GM18517 (cell line): Measurements from ENCODE around the gene MIEF2.

Experiments
- ATAC-seq: cut with Tn5 transposase; IDR thresholded peaks from one replicate; pipeline ENCODE4 v1.9.1; 2021; ENCODE audit warnings: mild to moderate bottlenecking, moderate library complexity; ENCODE audit not compliant: unreplicated experiment

Gene MIEF2

GRCh38 chr17:18254888-18255649, 5.4 kb upstream of the MIEF2 start:
- no peak for ATAC-seq

GRCh38 chr17:18256351-18256750, 4.1 kb upstream of the MIEF2 start:
- ATAC-seq = no peak

GRCh38 chr17:18256776-18257175, 3.7 kb upstream of the MIEF2 start:
- ATAC-seq = no peak

GRCh38 chr17:18257268-18257981, 3.0 kb upstream of the MIEF2 start:
- ATAC-seq = no peak

- ATAC-seq = no peak
Measured at GRCh38 chr17:18257982-18258355, 2.5 kb upstream of the MIEF2 start.

GRCh38 chr17:18258356-18259038, 2.0 kb upstream of the MIEF2 start, which contains the start of gene FLII:
Gene FLII, minus strand, starts transcription at chr17:18258738. Its CDS starts 48 bp downstream, at chr17:18258690.
- ATAC-seq = no peak

GRCh38 chr17:18259621-18260331, 686 bp upstream of the MIEF2 start:
- ATAC-seq = no peak

- ATAC-seq = peak; percentile 8
Measured at GRCh38 chr17:18261146-18261515, 669 bp downstream of the MIEF2 start.

GRCh38 chr17:18261659-18262058, 1.2 kb downstream of the MIEF2 start:
- ATAC-seq = no peak

GRCh38 chr17:18262111-18262510, 1.6 kb downstream of the MIEF2 start:
- no peak for ATAC-seq

- ATAC-seq = no peak
Measured at GRCh38 chr17:18262641-18263040, 2.2 kb downstream of the MIEF2 start.

GRCh38 chr17:18263885-18264682, 3.6 kb downstream of the MIEF2 start:
- no peak for ATAC-seq

GRCh38 chr17:18267366-18267765, 6.9 kb downstream of the MIEF2 start:
- ATAC-seq = no peak

GRCh38 chr17:18267927-18268711, 7.7 kb downstream of the MIEF2 start:
- no peak for ATAC-seq

GRCh38 chr17:18270046-18270931, 9.8 kb downstream of the MIEF2 start:
- no peak for ATAC-seq

- ATAC-seq = no peak
Measured at GRCh38 chr17:18277076-18277475, 16.6 kb downstream of the MIEF2 start.

- ATAC-seq = no peak
Measured at GRCh38 chr17:18278867-18279266, 18.4 kb downstream of the MIEF2 start.

- no peak for ATAC-seq
Measured at GRCh38 chr17:18280249-18280648, 19.8 kb downstream of the MIEF2 start.
